K562 (cell line): ENCODE measurements around the gene AIG1. TPM values are rescaled to one million over a fixed set of nuclear protein-coding genes. Genes with fewer than 3 reads are reported as not detected.

Experiments
- ATAC-seq: fragments of 200-7000 bp; cut with Tn5 transposase; 3 replicates; pipeline ENCODE4 v1.9.1; 2020; ENCODE audit warnings: moderate library complexity
- BruUV-seq: library from RNA; stranded (reverse); fragments of 400-500 nt; replicated peaks from 2 replicates; lab custom pipeline; 2021; lab: Mats Ljungman, UMichigan
- CTCF ChIA-PET: fragments of 300-600 bp; formaldehyde crosslinking; extraction: SDS; loops from one replicate; lab custom pipeline; 2021; ENCODE audit warnings: low intra/inter-chr PET ratio; lab: Yijun Ruan, JAX
- POLR2A ChIA-PET: fragments of 300-600, 350-650 bp; sonication (Branson Sonifier 250); formaldehyde crosslinking; extraction: SDS; loops from one replicate; lab custom pipeline; 2021; ENCODE audit warnings: antibody characterized with exemption, inconsistent platforms; lab: Yijun Ruan, JAX
- DNase-seq, 4 experiments: peaks; one replicate each; pipeline versions ENCODE4 v3.0.0 to v3.0.0-alpha.2; 2011 to 2018; ENCODE audit warnings: low spot score in 3 of 4, mixed read lengths in 3 of 4; ENCODE audit errors: extremely low read depth in 1 of 4
- FAIRE-seq: peaks from 2 replicates; lab custom pipeline; 2011; peaks lifted over from hg19 to GRCh38; lab: Jason Lieb, UNC
- H2AFZ ChIP-seq: 2 replicates; pipeline ENCODE4 v1.6.0; 2011; ENCODE audit warnings: low read depth, low read length, control low read depth, inconsistent platforms
- H3K27ac ChIP-seq: fragments of 200-600 bp; 3 replicates; pipeline ENCODE4 v1.8.0; 2011; ENCODE audit warnings: low read depth, mild to moderate bottlenecking, control low read depth, inconsistent platforms, low read length, moderate library complexity, mixed read lengths; ENCODE audit errors: extremely low read depth
- H3K27me3 ChIP-seq, 2 experiments: fragments of 300-600 bp in 1 of 2; 2 replicates in 1 of 2; 3 replicates in 1 of 2; pipeline versions ENCODE4 v1.6.0 to v1.8.0; 2011; ENCODE audit warnings: inconsistent platforms in 2 of 2, low read length in 2 of 2, mild to moderate bottlenecking in 1 of 2, mixed read lengths in 1 of 2, moderate library complexity in 1 of 2; ENCODE audit not compliant: control insufficient read depth in 2 of 2, insufficient read depth in 2 of 2
- H3K36me3 ChIP-seq: fragments of 300-600 bp; 3 replicates; pipeline ENCODE4 v1.8.0; 2011; ENCODE audit warnings: mild to moderate bottlenecking, low read length, inconsistent platforms; ENCODE audit not compliant: control insufficient read depth, insufficient read depth
- H3K4me1 ChIP-seq, 2 experiments: fragments of 200-600 bp in 1 of 2; replicated peaks in 1 of 2; 2 replicates in 1 of 2; 3 replicates in 1 of 2; pipeline versions ENCODE4 v1.5.1 to v1.8.0; 2011; ENCODE audit warnings: inconsistent platforms in 2 of 2, low read length in 2 of 2, mild to moderate bottlenecking in 1 of 2, mixed read lengths in 1 of 2, moderate library complexity in 1 of 2; ENCODE audit not compliant: control insufficient read depth in 2 of 2, insufficient read depth in 2 of 2
- H3K4me2 ChIP-seq: 2 replicates; pipeline ENCODE4 v1.6.1; 2011; ENCODE audit warnings: low read length, control low read depth, inconsistent platforms, mixed read lengths; ENCODE audit not compliant: insufficient read depth
- H3K4me3 ChIP-seq: fragments of 200-600 bp; sonication (generic), shearing (Covaris generic); 2 replicates; pipeline ENCODE4 v1.5.1; 2016; ENCODE audit warnings: control low read depth, inconsistent platforms
- H3K79me2 ChIP-seq: fragments of 200-600 bp; 3 replicates; pipeline ENCODE4 v1.8.0; 2011; ENCODE audit warnings: low read length, inconsistent platforms; ENCODE audit not compliant: control insufficient read depth, insufficient read depth
- H3K9ac ChIP-seq, 2 experiments: 2 replicates each; pipeline versions ENCODE4 v1.6.0 to v1.6.1; 2011; ENCODE audit warnings: low read depth in 2 of 2, low read length in 2 of 2, control low read depth in 1 of 2, inconsistent platforms in 1 of 2, mild to moderate bottlenecking in 1 of 2, mixed read lengths in 1 of 2; ENCODE audit not compliant: insufficient read depth in 1 of 2
- H3K9me1 ChIP-seq: one replicate; pipeline ENCODE4 v1.6.0; 2011; ENCODE audit warnings: inconsistent platforms, mild to moderate bottlenecking, low read length, moderate library complexity; ENCODE audit not compliant: control insufficient read depth, insufficient read depth
- H3K9me3 ChIP-seq: replicated peaks from 2 replicates; pipeline ENCODE4 v1.5.1; 2011; ENCODE audit warnings: low read depth, low read length, inconsistent platforms; ENCODE audit not compliant: control insufficient read depth, insufficient read depth
- H4K20me1 ChIP-seq: replicated peaks from 2 replicates; pipeline ENCODE4 v1.6.1; 2011; ENCODE audit warnings: low read length, inconsistent platforms, mixed read lengths; ENCODE audit not compliant: control insufficient read depth, insufficient read depth
- FOXK1 ChIP-seq: sonication (generic); formaldehyde crosslinking; IDR thresholded peaks from 2 replicates; pipeline ENCODE4 v1.8.0; 2022; ENCODE audit warnings: missing genetic modification reagents, mild to moderate bottlenecking, borderline replicate concordance
- GABPB2 ChIP-seq: fragments of 250-450 bp; sonication (Bioruptor Pico); conservative IDR thresholded peaks from 2 replicates; pipeline ENCODE4 v1.5.1; 2021; ENCODE audit warnings: mild to moderate bottlenecking
- POLR2AphosphoS2 ChIP-seq: IDR thresholded peaks from 2 replicates; pipeline ENCODE4 v1.6.1; 2012; ENCODE audit warnings: low read length, improper control_type of control experiment
- RFX1 ChIP-seq: fragments of 450-650 bp; IDR thresholded peaks from 2 replicates; pipeline ENCODE4 v1.6.1; 2016; ENCODE audit warnings: mild to moderate bottlenecking, moderate library complexity
- ZNF121 ChIP-seq: sonication (generic); formaldehyde crosslinking; conservative IDR thresholded peaks from 2 replicates; pipeline ENCODE4 v1.8.0; 2022; ENCODE audit warnings: missing genetic modification reagents
- ZNF174 ChIP-seq: fragments of 250-450 bp; sonication (Bioruptor Pico); IDR thresholded peaks from 2 replicates; pipeline ENCODE4 v1.4.0; 2020; ENCODE audit warnings: mild to moderate bottlenecking
- WGBS: fragments of 100-300 bp; shearing (Covaris generic); methylation state at CpG from one replicate; pipeline ENCODE4 v1.1.6; 2016; ENCODE audit warnings: low coverage, mixed read lengths; ENCODE audit not compliant: insufficient coverage; ENCODE audit errors: missing lambda C conversion rate; 5-methylcytosine and 5-hydroxymethylcytosine counted together
- in situ Hi-C: fragments of 300-500 bp; cut with MboI; formaldehyde crosslinking; loops from 4 replicates; pipeline ENCODE4 v1.15.0; 2018; ENCODE audit warnings: inconsistent platforms, mixed read lengths
- intact Hi-C: fragments of 100-400 bp; cut with micrococcal nuclease; formaldehyde crosslinking; loops from 2 replicates; pipeline ENCODE4 v1.14.2; 2022
- polyA plus RNA-seq, 8 experiments: library from polyadenylated mRNA; depleted of rRNA in 4 of 8; stranded (reverse) in 5 of 8; unstranded in 3 of 8; fragments of >200 nt; fragmentation: Nextera tagmentation in 2 of 8; fragmentation: Illumina TruSeq in 1 of 8; extraction: Ambion mirVana in 2 of 8; extraction: Trizol in 1 of 8; gene quantifications; 2 replicates each; pipeline versions ENCODE4 v1.2.1 to v1.2.3, GENCODE V29; 2011 to 2014; ENCODE audit warnings: inconsistent platforms in 1 of 8, missing spikeins in 1 of 8
- total RNA-seq, 7 experiments: library from RNA; depleted of rRNA in 6 of 7; stranded (reverse); fragments of >200 nt in 6 of 7; fragmentation: Illumina TruSeq in 2 of 7; extraction: Trizol in 2 of 7; gene quantifications; 2 replicates each; pipeline versions ENCODE4 v1.2.1 to v1.2.3, GENCODE V29; 2011 to 2021; ENCODE audit warnings: low replicate concordance in 1 of 7
- TF ChIP-seq, protein P1 (sequence below), 2 experiments: IDR thresholded peaks; 2 replicates each; pipeline ENCODE4 v1.6.1; 2012; ENCODE audit warnings: improper control_type of control experiment in 2 of 2, low read depth in 2 of 2, low read length in 2 of 2, borderline replicate concordance in 1 of 2
- TF ChIP-seq, protein P2 (sequence below), 2 experiments: fragments of 450-650 bp; IDR thresholded peaks; 2 replicates each; pipeline ENCODE4 v1.6.1; 2018; ENCODE audit warnings: mild to moderate bottlenecking in 2 of 2, low read depth in 1 of 2; ENCODE audit not compliant: partially characterized antibody in 2 of 2

The AIG1 gene
- total and polyA plus RNA-seq, 9 of the 15 experiments (the other 6 are each of a cell fraction or from before 2014, with no cell fraction given) = 74.8 to 333 (median 127) TPM

DNA sequence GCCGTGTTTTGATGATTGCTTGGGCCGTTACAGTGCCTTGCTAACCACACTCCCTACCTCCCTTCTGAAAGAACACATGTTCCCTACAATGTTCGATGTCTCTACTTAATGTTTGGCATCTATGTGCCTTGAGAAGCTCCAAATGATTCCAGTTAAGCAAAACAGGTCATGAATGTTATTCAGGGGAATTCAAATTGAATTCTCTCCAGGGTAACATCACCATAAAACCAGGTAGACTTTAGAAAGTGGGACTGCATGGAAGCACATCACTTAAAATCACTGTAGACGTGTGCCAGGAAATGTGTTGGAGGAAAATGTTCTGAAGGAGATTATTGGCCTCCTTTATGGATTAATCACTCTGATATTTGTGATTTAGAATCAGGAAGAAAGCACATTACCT lies 261.7 kb downstream of the AIG1 start:
- in situ Hi-C loops = no loop called here
- ATAC-seq (no peak), DNase-seq (no peak), FAIRE-seq (no peak)
- H3K4me2 ChIP-seq = no peak overlapping the region
- no peaks in the 10 kb centered on the region for H3K9me1 ChIP-seq
- H4K20me1 ChIP-seq = no peaks in the 10 kb centered on the region
- H3K27me3 ChIP-seq = no peaks in the 10 kb centered on the region
- H3K9me3 ChIP-seq = no peaks in the 10 kb centered on the region
- POLR2A ChIA-PET = no interaction called here
- intact Hi-C loops = no loop called here
- H3K9ac ChIP-seq = no peak overlapping the region
- no TSS peak for BruUV-seq
- CTCF ChIA-PET = no interaction called here
- H3K4me1 ChIP-seq = no peaks in the 10 kb centered on the region
- H3K79me2 ChIP-seq = no peaks in the 10 kb centered on the region
- H2AFZ ChIP-seq = no peak overlapping the region
- no peak for TF ChIP-seq RFX1
- TF ChIP-seq ZNF121 (CRISPR knock-in tag) = no peak
- TF ChIP-seq, protein P1, sequence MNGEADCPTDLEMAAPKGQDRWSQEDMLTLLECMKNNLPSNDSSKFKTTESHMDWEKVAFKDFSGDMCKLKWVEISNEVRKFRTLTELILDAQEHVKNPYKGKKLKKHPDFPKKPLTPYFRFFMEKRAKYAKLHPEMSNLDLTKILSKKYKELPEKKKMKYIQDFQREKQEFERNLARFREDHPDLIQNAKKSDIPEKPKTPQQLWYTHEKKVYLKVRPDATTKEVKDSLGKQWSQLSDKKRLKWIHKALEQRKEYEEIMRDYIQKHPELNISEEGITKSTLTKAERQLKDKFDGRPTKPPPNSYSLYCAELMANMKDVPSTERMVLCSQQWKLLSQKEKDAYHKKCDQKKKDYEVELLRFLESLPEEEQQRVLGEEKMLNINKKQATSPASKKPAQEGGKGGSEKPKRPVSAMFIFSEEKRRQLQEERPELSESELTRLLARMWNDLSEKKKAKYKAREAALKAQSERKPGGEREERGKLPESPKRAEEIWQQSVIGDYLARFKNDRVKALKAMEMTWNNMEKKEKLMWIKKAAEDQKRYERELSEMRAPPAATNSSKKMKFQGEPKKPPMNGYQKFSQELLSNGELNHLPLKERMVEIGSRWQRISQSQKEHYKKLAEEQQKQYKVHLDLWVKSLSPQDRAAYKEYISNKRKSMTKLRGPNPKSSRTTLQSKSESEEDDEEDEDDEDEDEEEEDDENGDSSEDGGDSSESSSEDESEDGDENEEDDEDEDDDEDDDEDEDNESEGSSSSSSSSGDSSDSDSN (IDR thresholded peaks at IDR 0.05; ENCODE audit: borderline replicate concordance in 1 of 2, low read depth in 2 of 2, low read length in 2 of 2) = no peak
- TF ChIP-seq, protein P2, sequence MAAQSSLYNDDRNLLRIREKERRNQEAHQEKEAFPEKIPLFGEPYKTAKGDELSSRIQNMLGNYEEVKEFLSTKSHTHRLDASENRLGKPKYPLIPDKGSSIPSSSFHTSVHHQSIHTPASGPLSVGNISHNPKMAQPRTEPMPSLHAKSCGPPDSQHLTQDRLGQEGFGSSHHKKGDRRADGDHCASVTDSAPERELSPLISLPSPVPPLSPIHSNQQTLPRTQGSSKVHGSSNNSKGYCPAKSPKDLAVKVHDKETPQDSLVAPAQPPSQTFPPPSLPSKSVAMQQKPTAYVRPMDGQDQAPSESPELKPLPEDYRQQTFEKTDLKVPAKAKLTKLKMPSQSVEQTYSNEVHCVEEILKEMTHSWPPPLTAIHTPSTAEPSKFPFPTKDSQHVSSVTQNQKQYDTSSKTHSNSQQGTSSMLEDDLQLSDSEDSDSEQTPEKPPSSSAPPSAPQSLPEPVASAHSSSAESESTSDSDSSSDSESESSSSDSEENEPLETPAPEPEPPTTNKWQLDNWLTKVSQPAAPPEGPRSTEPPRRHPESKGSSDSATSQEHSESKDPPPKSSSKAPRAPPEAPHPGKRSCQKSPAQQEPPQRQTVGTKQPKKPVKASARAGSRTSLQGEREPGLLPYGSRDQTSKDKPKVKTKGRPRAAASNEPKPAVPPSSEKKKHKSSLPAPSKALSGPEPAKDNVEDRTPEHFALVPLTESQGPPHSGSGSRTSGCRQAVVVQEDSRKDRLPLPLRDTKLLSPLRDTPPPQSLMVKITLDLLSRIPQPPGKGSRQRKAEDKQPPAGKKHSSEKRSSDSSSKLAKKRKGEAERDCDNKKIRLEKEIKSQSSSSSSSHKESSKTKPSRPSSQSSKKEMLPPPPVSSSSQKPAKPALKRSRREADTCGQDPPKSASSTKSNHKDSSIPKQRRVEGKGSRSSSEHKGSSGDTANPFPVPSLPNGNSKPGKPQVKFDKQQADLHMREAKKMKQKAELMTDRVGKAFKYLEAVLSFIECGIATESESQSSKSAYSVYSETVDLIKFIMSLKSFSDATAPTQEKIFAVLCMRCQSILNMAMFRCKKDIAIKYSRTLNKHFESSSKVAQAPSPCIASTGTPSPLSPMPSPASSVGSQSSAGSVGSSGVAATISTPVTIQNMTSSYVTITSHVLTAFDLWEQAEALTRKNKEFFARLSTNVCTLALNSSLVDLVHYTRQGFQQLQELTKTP (IDR thresholded peaks at IDR 0.05; ENCODE audit: low read depth in 1 of 2, partially characterized antibody in 2 of 2) = no peak
- no peak for TF ChIP-seq ZNF174 (CRISPR knock-in tag)
- no peak for TF ChIP-seq POLR2AphosphoS2
- TF ChIP-seq FOXK1 = no peak
- no peak for TF ChIP-seq GABPB2 (CRISPR knock-in tag)
- TF ChIP-seq, all 486 proteins: peak for 0
- H3K27ac ChIP-seq = no peak overlapping the region
- 13% methylated on average over 4 of the region's 4 CpGs for WGBS
- no peak overlapping the region for H3K4me3 ChIP-seq
- no peaks in the 10 kb centered on the region; the same call in 2 of the 3 replicates for H3K36me3 ChIP-seq
